Hepatocyte (in vitro differentiated cells): ENCODE results near the gene MBD5. TPM values are rescaled to one million over a fixed set of nuclear protein-coding genes. Genes with fewer than 3 reads are reported as not detected.

Experiments
- DNase-seq: peaks from one replicate; pipeline ENCODE4 v3.0.0-alpha.2; 2016; ENCODE audit warnings: low spot score
- H2AFZ ChIP-seq: fragments of 200-600 bp; sonication (generic); 2 replicates; pipeline ENCODE4 v1.6.0; 2016; ENCODE audit warnings: antibody characterized with exemption, mild to moderate bottlenecking
- H3K27ac ChIP-seq: fragments of 200-600 bp; sonication (generic); 2 replicates; pipeline ENCODE4 v1.5.1; 2016; ENCODE audit warnings: mild to moderate bottlenecking
- H3K27me3 ChIP-seq: fragments of 200-600 bp; sonication (generic); 2 replicates; pipeline ENCODE4 v1.6.1; 2016
- H3K36me3 ChIP-seq: fragments of 200-600 bp; sonication (generic); replicated peaks from 2 replicates; pipeline ENCODE4 v1.5.1; 2016; ENCODE audit warnings: low read depth; ENCODE audit not compliant: insufficient read depth
- H3K4me1 ChIP-seq: fragments of 200-600 bp; sonication (generic); 2 replicates; pipeline ENCODE4 v1.5.1; 2016; ENCODE audit warnings: mild to moderate bottlenecking, moderate library complexity; ENCODE audit not compliant: insufficient read depth
- H3K4me2 ChIP-seq: fragments of 200-600 bp; sonication (generic); 2 replicates; pipeline ENCODE4 v1.6.0; 2016
- H3K4me3 ChIP-seq: fragments of 200-600 bp; sonication (generic); 2 replicates; pipeline ENCODE4 v1.5.1; 2016; ENCODE audit warnings: mild to moderate bottlenecking
- H3K79me2 ChIP-seq: fragments of 200-600 bp; sonication (generic); 2 replicates; pipeline ENCODE4 v1.6.0; 2017; ENCODE audit warnings: mild to moderate bottlenecking
- H3K9me2 ChIP-seq: fragments of 200-600 bp; sonication (generic); replicated peaks from 2 replicates; pipeline ENCODE4 v1.6.0; 2017; ENCODE audit warnings: mild to moderate bottlenecking; ENCODE audit not compliant: insufficient read depth
- H3K9me3 ChIP-seq: fragments of 200-600 bp; sonication (generic); 2 replicates; pipeline ENCODE4 v1.5.1; 2016; ENCODE audit warnings: low read depth, mild to moderate bottlenecking
- H4K20me1 ChIP-seq: fragments of 200-600 bp; sonication (generic); 2 replicates; pipeline ENCODE4 v1.6.0; 2016; ENCODE audit warnings: mild to moderate bottlenecking; ENCODE audit not compliant: insufficient read depth, poor library complexity, severe bottlenecking
- CTCF ChIP-seq: fragments of 200-600 bp; sonication (generic); IDR thresholded peaks from 2 replicates; pipeline ENCODE4 v1.5.1; 2016; ENCODE audit warnings: antibody characterized with exemption, mild to moderate bottlenecking; ENCODE audit not compliant: poor library complexity
- EZH2 ChIP-seq: fragments of 200-600 bp; sonication (generic); IDR thresholded peaks from 2 replicates; pipeline ENCODE4 v1.6.1; 2016; ENCODE audit warnings: antibody characterized with exemption, mild to moderate bottlenecking, borderline replicate concordance
- EZH2phosphoT487 ChIP-seq: fragments of 200-600 bp; sonication (generic); IDR thresholded peaks from one replicate; pipeline ENCODE4 v1.6.1; 2018; ENCODE audit warnings: antibody characterized with exemption, mild to moderate bottlenecking, low read depth, moderate library complexity; ENCODE audit not compliant: unreplicated experiment, severe bottlenecking
- WGBS: methylation state at CpG from one replicate; pipeline ENCODE4 v1.1.6; 2016; ENCODE audit warnings: low lambda C conversion rate; ENCODE audit errors: missing lambda C conversion rate; 5-methylcytosine and 5-hydroxymethylcytosine counted together
- polyA plus RNA-seq: library from polyadenylated mRNA; unstranded; fragments of >200 nt; fragmentation: Nextera tagmentation; extraction: Ambion mirVana; gene quantifications from 2 replicates; pipeline ENCODE4 v1.2.1, GENCODE V29; 2016
- small RNA-seq: library from RNA; depleted of rRNA; stranded (forward); fragments of <200 nt; gene quantifications from one replicate; pipeline ENCODE3, GENCODE V24; 2014
- total RNA-seq: library from RNA; depleted of rRNA; stranded (reverse); fragments of >200 nt; gene quantifications from 2 replicates; pipeline ENCODE4 v1.2.3, GENCODE V29; 2014

Gene MBD5
- total and polyA plus RNA-seq, 2 experiments from 2014 or later = 20.9 to 36.2 TPM

GRCh38 chr2:148565272-148565894 lies 544.5 kb downstream of the MBD5 start:
- H3K4me2 ChIP-seq = no peak overlapping the region
- H3K79me2 ChIP-seq = no peaks in the 10 kb centered on the region
- no peaks in the 10 kb centered on the region for H3K27me3 ChIP-seq
- TF ChIP-seq EZH2 (no peak), CTCF (peak; percentile 20), EZH2phosphoT487 (no peak)
- no peak overlapping the region for H2AFZ ChIP-seq
- H3K9me2 ChIP-seq = no peaks in the 10 kb centered on the region
- no peak for DNase-seq
- H4K20me1 ChIP-seq = no peaks in the 10 kb centered on the region
- whole genome bisulfite sequencing = 79% methylated on average over 4 of the region's 4 CpGs
- H3K4me3 ChIP-seq = no peak overlapping the region
- H3K4me1 ChIP-seq = no peaks in the 10 kb centered on the region
- no peaks in the 10 kb centered on the region for H3K9me3 ChIP-seq
- H3K27ac ChIP-seq = no peak overlapping the region
- no peaks in the 10 kb centered on the region for H3K36me3 ChIP-seq

Small RNAs within 50 kb of the gene (small RNA-seq; reads per million reads assigned to genes)
- not detected for gene RF00554

Other genes with a start within 250 kb of the MBD5 start
- 37.3 and 43.0 TPM in 2 replicates for gene ACVR2A, start 176.1 kb upstream of the MBD5 start, total RNA-seq
- gene ACVR2A, start 176.1 kb upstream of the MBD5 start, polyA plus RNA-seq = 20.9 and 21.9 TPM in 2 replicates
- 66.0 and 98.3 TPM in 2 replicates for gene ORC4, start 354 bp upstream of the MBD5 start, total RNA-seq
- gene ORC4, start 354 bp upstream of the MBD5 start, polyA plus RNA-seq = 28.8 and 37.6 TPM in 2 replicates